HepG2 (cell line): ENCODE data around the gene IL21R. TPM values are rescaled to one million over a fixed set of nuclear protein-coding genes. Genes with fewer than 3 reads are reported as not detected.

Experiments used
- ATAC-seq: fragments of 200-7000 bp; cut with Tn5 transposase; 3 replicates; pipeline ENCODE4 v1.9.1; 2020; ENCODE audit warnings: mild to moderate bottlenecking, moderate library complexity
- BruUV-seq: library from RNA; stranded (reverse); fragments of 400-500 nt; replicated peaks from 2 replicates; lab custom pipeline; 2021; lab: Mats Ljungman, UMichigan
- CTCF ChIA-PET: fragments of 300-600 bp; formaldehyde crosslinking; extraction: SDS; loops from one replicate; lab custom pipeline; 2021; ENCODE audit warnings: low total read pairs, inconsistent platforms, low intra/inter-chr PET ratio; lab: Yijun Ruan, JAX
- POLR2A ChIA-PET: fragments of 350-600 bp; sonication (Branson Sonifier 250); formaldehyde crosslinking; loops from one replicate; lab custom pipeline; 2020; ENCODE audit warnings: antibody characterized with exemption, inconsistent platforms; lab: Yijun Ruan, JAX
- DNase-seq: peaks from one replicate; pipeline ENCODE4 v3.0.0-alpha.2; 2015; ENCODE audit warnings: low spot score
- FAIRE-seq: peaks from 3 replicates; lab custom pipeline; 2011; peaks lifted over from hg19 to GRCh38; lab: Jason Lieb, UNC
- H2AFZ ChIP-seq: one replicate; pipeline ENCODE4 v1.6.1; 2011; ENCODE audit warnings: low read length, inconsistent platforms
- H3K27ac ChIP-seq: fragments of 300-600 bp; 3 replicates; pipeline ENCODE4 v1.8.0; 2011; ENCODE audit warnings: mixed run types, mild to moderate bottlenecking, mixed read lengths, low read length, inconsistent platforms; ENCODE audit not compliant: insufficient read depth; ENCODE audit errors: extremely low read length
- H3K27me3 ChIP-seq, 2 experiments: fragments of 200-600 bp in 1 of 2; 2 replicates in 1 of 2; 3 replicates in 1 of 2; pipeline versions ENCODE4 v1.6.0 to v1.8.0; 2011; ENCODE audit warnings: low read length in 2 of 2, mild to moderate bottlenecking in 2 of 2, moderate library complexity in 2 of 2, inconsistent platforms in 1 of 2; ENCODE audit not compliant: insufficient read depth in 2 of 2, control insufficient read depth in 1 of 2
- H3K36me3 ChIP-seq, 2 experiments: fragments of 200-600 bp in 1 of 2; replicated peaks in 1 of 2; 2 replicates in 1 of 2; 3 replicates in 1 of 2; pipeline versions ENCODE4 v1.5.1 to v1.8.0; 2011; ENCODE audit warnings: low read length in 2 of 2, inconsistent platforms in 1 of 2; ENCODE audit not compliant: insufficient read depth in 2 of 2, control insufficient read depth in 1 of 2
- H3K4me1 ChIP-seq: 2 replicates; pipeline ENCODE4 v1.5.1; 2012; ENCODE audit warnings: low read length, inconsistent platforms; ENCODE audit not compliant: insufficient read depth
- H3K4me2 ChIP-seq: 2 replicates; pipeline ENCODE4 v1.6.0; 2011; ENCODE audit warnings: low read depth, low read length, inconsistent platforms
- H3K4me3 ChIP-seq, 3 experiments: fragments of 200-600 bp in 1 of 3; sonication (generic), shearing (Covaris generic) in 1 of 3; replicated peaks in 1 of 3; 2 replicates each; pipeline ENCODE4 v1.5.1; 2011 to 2016; ENCODE audit warnings: low read length in 3 of 3, inconsistent platforms in 2 of 3, low read depth in 2 of 3, mild to moderate bottlenecking in 2 of 3, control low read depth in 1 of 3, mixed read lengths in 1 of 3; ENCODE audit not compliant: insufficient read depth in 1 of 3
- H3K79me2 ChIP-seq: one replicate; pipeline ENCODE4 v1.6.1; 2011; ENCODE audit warnings: low read length, inconsistent platforms; ENCODE audit not compliant: insufficient read depth
- H3K9ac ChIP-seq: 2 replicates; pipeline ENCODE4 v1.6.0; 2011; ENCODE audit warnings: mild to moderate bottlenecking, low read depth, low read length, inconsistent platforms; ENCODE audit not compliant: insufficient read depth
- H3K9me3 ChIP-seq: 2 replicates; pipeline ENCODE4 v1.5.1; 2012; ENCODE audit warnings: mild to moderate bottlenecking, low read length
- H4K20me1 ChIP-seq: 2 replicates; pipeline ENCODE4 v1.6.0; 2011; ENCODE audit warnings: inconsistent platforms, mild to moderate bottlenecking, low read length, moderate library complexity; ENCODE audit not compliant: insufficient read depth
- ARID5B ChIP-seq: IDR thresholded peaks from 2 replicates; pipeline ENCODE4 v1.4.0; 2020; ENCODE audit warnings: mild to moderate bottlenecking, missing genetic modification reagents
- CBX1 ChIP-seq: IDR thresholded peaks from one replicate; pipeline ENCODE4 v1.6.1; 2016; ENCODE audit warnings: antibody characterized with exemption, low read depth
- GLMP ChIP-seq: sonication (generic); formaldehyde crosslinking; IDR thresholded peaks from 2 replicates; pipeline ENCODE4 v1.9.0; 2021; ENCODE audit warnings: missing genetic modification reagents, mild to moderate bottlenecking, borderline replicate concordance
- JUN ChIP-seq: sonication (generic); formaldehyde crosslinking; IDR thresholded peaks from 2 replicates; pipeline ENCODE4 v1.4.0; 2020; ENCODE audit warnings: mild to moderate bottlenecking, missing genetic modification reagents
- MNT ChIP-seq: fragments of 450-650 bp; IDR thresholded peaks from 2 replicates; pipeline ENCODE4 v1.6.1; 2016
- SRSF9 ChIP-seq: fragments of 200-400 bp; formaldehyde crosslinking; IDR thresholded peaks from 2 replicates; pipeline ENCODE4 v1.6.1; 2018; ENCODE audit warnings: borderline replicate concordance, mild to moderate bottlenecking, low read depth, low read length; ENCODE audit not compliant: insufficient read depth, poor library complexity, severe bottlenecking
- ZIK1 ChIP-seq: sonication (generic); formaldehyde crosslinking; IDR thresholded peaks from 2 replicates; pipeline ENCODE4 v1.5.0; 2020; ENCODE audit warnings: mild to moderate bottlenecking, low read depth, missing genetic modification reagents, borderline replicate concordance
- ZNF337 ChIP-seq: sonication (generic); formaldehyde crosslinking; IDR thresholded peaks from 2 replicates; pipeline ENCODE4 v1.5.1; 2020; ENCODE audit warnings: missing genetic modification reagents, low read depth, mild to moderate bottlenecking, borderline replicate concordance
- ZNF569 ChIP-seq: sonication (generic); formaldehyde crosslinking; IDR thresholded peaks from 2 replicates; pipeline ENCODE4 v1.5.0; 2020; ENCODE audit warnings: mild to moderate bottlenecking, missing genetic modification reagents, moderate library complexity, borderline replicate concordance
- WGBS: methylation state at CpG from one replicate; pipeline ENCODE4 v1.1.6; 2017; ENCODE audit warnings: low lambda C conversion rate; 5-methylcytosine and 5-hydroxymethylcytosine counted together
- in situ Hi-C: cut with HindIII; loops from 2 replicates; pipeline ENCODE4 v1.10.0; 2017; ENCODE audit warnings: low pct_unique_long_range_greater_than_20kb; ENCODE audit not compliant: extremely low pct_ligation_motif_present
- intact Hi-C: fragments of 100-400 bp; cut with micrococcal nuclease; formaldehyde crosslinking; loops from one replicate; pipeline ENCODE4 v1.10.0; 2022; ENCODE audit not compliant: unreplicated experiment
- polyA plus RNA-seq, 8 experiments: library from polyadenylated mRNA; depleted of rRNA in 3 of 8; stranded (reverse) in 7 of 8; unstranded in 1 of 8; fragments of >200 nt; fragmentation: Illumina TruSeq in 4 of 8; extraction: Trizol in 4 of 8; gene quantifications; 2 replicates each; pipeline versions ENCODE4 v1.2.1 to v1.2.3, GENCODE V29; 2011 to 2016; ENCODE audit warnings: low read depth in 4 of 8, missing spikeins in 1 of 8, mixed read lengths in 1 of 8; ENCODE audit not compliant: insufficient read depth in 1 of 8
- total RNA-seq, 5 experiments: library from RNA; depleted of rRNA; stranded (reverse); fragments of >200 nt; fragmentation: Illumina TruSeq; extraction: Trizol; gene quantifications; 2 replicates each; pipeline ENCODE4 v1.2.3, GENCODE V29; 2016; ENCODE audit warnings: low read depth in 1 of 5

The IL21R gene
- total and polyA plus RNA-seq, 2 of the 13 experiments (the other 11 are each of a cell fraction or from before 2014, with no cell fraction given), result 0.49 to 0.64 TPM

GRCh38 chr16:27431773-27432532 lies 30.0 kb downstream of the IL21R start:
- FAIRE-seq (no peak), ATAC-seq (peak; percentile 23), DNase-seq (no peak)
- no peak overlapping the region for H3K27ac ChIP-seq
- no peaks in the 10 kb centered on the region for H3K79me2 ChIP-seq
- no peak overlapping the region for H2AFZ ChIP-seq
- ChIA-PET CTCF (no interaction called here), POLR2A (no interaction called here)
- in situ Hi-C loops, result no loop called here
- TF ChIP-seq MNT (peak; percentile 82), GLMP (CRISPR knock-in tag) (no peak), ZNF337 (CRISPR knock-in tag) (no peak)
- peaks cover 0 to 10% of the 10 kb centered on the region in 2 experiments; a peak in 3 of 5 replicates for H3K27me3 ChIP-seq
- WGBS, result 36% methylated on average over 14 of the region's 15 CpGs
- H3K4me3 ChIP-seq, result no peak overlapping the region
- H3K9me3 ChIP-seq, result no peaks in the 10 kb centered on the region
- H3K9ac ChIP-seq, result no peak overlapping the region
- no peaks in the 10 kb centered on the region for H4K20me1 ChIP-seq
- no peaks in the 10 kb centered on the region for H3K36me3 ChIP-seq
- intact Hi-C loops, result no loop called here
- H3K4me1 ChIP-seq, result 0 out of 2 replicates have a peak, but pooled peaks cover 6% of the 10 kb centered on the region
- BruUV-seq, result no TSS peak
- H3K4me2 ChIP-seq, result no peak overlapping the region

- H3K27ac ChIP-seq, result no peak overlapping the region
- no peaks in the 10 kb centered on the region for H3K79me2 ChIP-seq
- no peak overlapping the region for H3K9ac ChIP-seq
- H2AFZ ChIP-seq, result no peak overlapping the region
- no TSS peak for BruUV-seq
- H3K4me3 ChIP-seq, result no peak overlapping the region
- in situ Hi-C loops (no loop called here), intact Hi-C loops (no loop called here)
- FAIRE-seq (no peak), DNase-seq (no peak), ATAC-seq (no peak)
- ChIA-PET CTCF (no interaction called here), POLR2A (no interaction called here)
- H3K9me3 ChIP-seq, result no peaks in the 10 kb centered on the region
- 39% methylated on average over 6 of the region's 6 CpGs for WGBS
- H3K36me3 ChIP-seq, result no peaks in the 10 kb centered on the region
- peaks cover 0 to 10% of the 10 kb centered on the region in 2 experiments; a peak in 4 of 5 replicates for H3K27me3 ChIP-seq
- H3K4me2 ChIP-seq, result no peak overlapping the region
- 0 out of 2 replicates have a peak, but pooled peaks cover under 1% of the 10 kb centered on the region for H3K4me1 ChIP-seq
- H4K20me1 ChIP-seq, result no peaks in the 10 kb centered on the region
- TF ChIP-seq SRSF9 (no peak), JUN (CRISPR knock-in tag) (no peak), ZIK1 (no peak), ZNF569 (CRISPR knock-in tag) (no peak), ARID5B (no peak), CBX1 (no peak)
Measured at GRCh38 chr16:27432558-27432957, 30.6 kb downstream of the IL21R start.
